HepG2 (cell line): ENCODE measurements around the gene PRKCE. TPM values are rescaled to one million over a fixed set of nuclear protein-coding genes. Genes with fewer than 3 reads are reported as not detected.

Experiments used
- AGO1 ChIP-seq: fragments of 200-400 bp; formaldehyde crosslinking; IDR thresholded peaks from 2 replicates; pipeline ENCODE4 v1.6.1; 2017; ENCODE audit warnings: mild to moderate bottlenecking, low read depth, low read length, moderate library complexity; ENCODE audit not compliant: poor library complexity, severe bottlenecking
- AKAP8 ChIP-seq: sonication (generic); formaldehyde crosslinking; IDR thresholded peaks from 2 replicates; pipeline ENCODE4 v1.5.1; 2020; ENCODE audit warnings: mild to moderate bottlenecking, missing genetic modification reagents
- ATF2 ChIP-seq: sonication (generic); formaldehyde crosslinking; IDR thresholded peaks from 2 replicates; pipeline ENCODE4 v1.4.0; 2020; ENCODE audit warnings: missing genetic modification reagents
- ATF5 ChIP-seq: sonication (generic); formaldehyde crosslinking; IDR thresholded peaks from 2 replicates; pipeline ENCODE4 v1.4.0; 2020; ENCODE audit warnings: mild to moderate bottlenecking, low read depth, missing genetic modification reagents
- CREM ChIP-seq, 2 experiments: sonication (generic) in 1 of 2; formaldehyde crosslinking in 1 of 2; IDR thresholded peaks; 2 replicates each; pipeline versions ENCODE4 v1.4.0 to v1.6.1; 2016 to 2020; ENCODE audit warnings: antibody characterized with exemption in 1 of 2, mild to moderate bottlenecking in 1 of 2, missing genetic modification reagents in 1 of 2
- FOXC1 ChIP-seq: sonication (generic); formaldehyde crosslinking; IDR thresholded peaks from 2 replicates; pipeline ENCODE4 v1.8.0; 2022; ENCODE audit warnings: mild to moderate bottlenecking, missing genetic modification reagents, borderline replicate concordance
- JUND ChIP-seq: sonication (generic); formaldehyde crosslinking; IDR thresholded peaks from 2 replicates; pipeline ENCODE4 v1.8.0; 2022; ENCODE audit warnings: mild to moderate bottlenecking, missing genetic modification reagents
- KLF9 ChIP-seq: IDR thresholded peaks from 2 replicates; pipeline ENCODE4 v1.6.1; 2016; ENCODE audit warnings: low read depth
- PAWR ChIP-seq: sonication (generic); formaldehyde crosslinking; IDR thresholded peaks from 2 replicates; pipeline ENCODE4 v1.4.0; 2020; ENCODE audit warnings: missing genetic modification reagents, mild to moderate bottlenecking, borderline replicate concordance
- POLR2G ChIP-seq: fragments of 200-400 bp; formaldehyde crosslinking; IDR thresholded peaks from 2 replicates; pipeline ENCODE4 v1.6.1; 2018; ENCODE audit warnings: mild to moderate bottlenecking, low read depth, low read length, moderate library complexity
- RBM22 ChIP-seq: fragments of 200-400 bp; formaldehyde crosslinking; optimal IDR thresholded peaks from 2 replicates; pipeline ENCODE3; 2017; ENCODE audit warnings: mild to moderate bottlenecking, low read length, moderate library complexity
- SMARCC2 ChIP-seq: fragments of 450-650 bp; IDR thresholded peaks from 2 replicates; pipeline ENCODE4 v1.6.1; 2017; ENCODE audit warnings: antibody characterized with exemption, mild to moderate bottlenecking
- TARDBP ChIP-seq: sonication (generic); formaldehyde crosslinking; IDR thresholded peaks from 2 replicates; pipeline ENCODE4 v1.8.0; 2022; ENCODE audit warnings: mild to moderate bottlenecking, missing genetic modification reagents
- TEF ChIP-seq: sonication (generic); formaldehyde crosslinking; IDR thresholded peaks from 2 replicates; pipeline ENCODE4 v1.5.0; 2020; ENCODE audit warnings: missing genetic modification reagents
- ZBTB14 ChIP-seq: sonication (generic); formaldehyde crosslinking; IDR thresholded peaks from 2 replicates; pipeline ENCODE4 v1.4.0; 2020; ENCODE audit warnings: missing genetic modification reagents
- ZBTB42 ChIP-seq: sonication (generic); formaldehyde crosslinking; IDR thresholded peaks from 2 replicates; pipeline ENCODE4 v1.5.0; 2020; ENCODE audit warnings: mild to moderate bottlenecking, missing genetic modification reagents
- ZFP90 ChIP-seq: sonication (generic); formaldehyde crosslinking; IDR thresholded peaks from 2 replicates; pipeline ENCODE4 v1.8.0; 2022; ENCODE audit warnings: missing genetic modification reagents, mild to moderate bottlenecking, inconsistent platforms, borderline replicate concordance
- ZFY ChIP-seq: sonication (generic); formaldehyde crosslinking; IDR thresholded peaks from 2 replicates; pipeline ENCODE4 v1.4.0; 2020; ENCODE audit warnings: missing genetic modification reagents
- ZNF121 ChIP-seq: sonication (generic); formaldehyde crosslinking; IDR thresholded peaks from 2 replicates; pipeline ENCODE4 v1.5.0; 2020; ENCODE audit warnings: mild to moderate bottlenecking, missing genetic modification reagents
- ZNF253 ChIP-seq: sonication (generic); formaldehyde crosslinking; IDR thresholded peaks from 2 replicates; pipeline ENCODE4 v1.8.0; 2022; ENCODE audit warnings: mild to moderate bottlenecking, missing genetic modification reagents, borderline replicate concordance
- ZNF317 ChIP-seq: sonication (generic); formaldehyde crosslinking; IDR thresholded peaks from 2 replicates; pipeline ENCODE4 v1.5.0; 2020; ENCODE audit warnings: mild to moderate bottlenecking, missing genetic modification reagents
- ZNF350 ChIP-seq: sonication (generic); formaldehyde crosslinking; IDR thresholded peaks from 2 replicates; pipeline ENCODE4 v1.4.0; 2020; ENCODE audit warnings: mild to moderate bottlenecking, low read depth, missing genetic modification reagents, borderline replicate concordance
- ZNF7 ChIP-seq: IDR thresholded peaks from 2 replicates; pipeline ENCODE4 v1.6.1; 2016; ENCODE audit warnings: missing biosample characterization, missing genetic modification reagents
- polyA plus RNA-seq, 8 experiments: library from polyadenylated mRNA; depleted of rRNA in 3 of 8; stranded (reverse) in 7 of 8; unstranded in 1 of 8; fragments of >200 nt; fragmentation: Illumina TruSeq in 4 of 8; extraction: Trizol in 4 of 8; gene quantifications; 2 replicates each; pipeline versions ENCODE4 v1.2.1 to v1.2.3, GENCODE V29; 2011 to 2016; ENCODE audit warnings: low read depth in 4 of 8, missing spikeins in 1 of 8, mixed read lengths in 1 of 8; ENCODE audit not compliant: insufficient read depth in 1 of 8
- total RNA-seq, 5 experiments: library from RNA; depleted of rRNA; stranded (reverse); fragments of >200 nt; fragmentation: Illumina TruSeq; extraction: Trizol; gene quantifications; 2 replicates each; pipeline ENCODE4 v1.2.3, GENCODE V29; 2016; ENCODE audit warnings: low read depth in 1 of 5
- TF ChIP-seq, protein P1 (sequence below): sonication (generic); formaldehyde crosslinking; IDR thresholded peaks from 2 replicates; pipeline ENCODE4 v1.8.0; 2023; ENCODE audit warnings: mild to moderate bottlenecking, missing genetic modification reagents
- TF ChIP-seq, protein P2 (sequence below): sonication (generic); formaldehyde crosslinking; IDR thresholded peaks from 2 replicates; pipeline ENCODE4 v1.4.0; 2020; ENCODE audit warnings: missing genetic modification reagents

Gene PRKCE
- total and polyA plus RNA-seq, 2 of the 13 experiments (the other 11 are each of a cell fraction or from before 2014, with no cell fraction given), result 1.0 to 3.9 TPM

DNA sequence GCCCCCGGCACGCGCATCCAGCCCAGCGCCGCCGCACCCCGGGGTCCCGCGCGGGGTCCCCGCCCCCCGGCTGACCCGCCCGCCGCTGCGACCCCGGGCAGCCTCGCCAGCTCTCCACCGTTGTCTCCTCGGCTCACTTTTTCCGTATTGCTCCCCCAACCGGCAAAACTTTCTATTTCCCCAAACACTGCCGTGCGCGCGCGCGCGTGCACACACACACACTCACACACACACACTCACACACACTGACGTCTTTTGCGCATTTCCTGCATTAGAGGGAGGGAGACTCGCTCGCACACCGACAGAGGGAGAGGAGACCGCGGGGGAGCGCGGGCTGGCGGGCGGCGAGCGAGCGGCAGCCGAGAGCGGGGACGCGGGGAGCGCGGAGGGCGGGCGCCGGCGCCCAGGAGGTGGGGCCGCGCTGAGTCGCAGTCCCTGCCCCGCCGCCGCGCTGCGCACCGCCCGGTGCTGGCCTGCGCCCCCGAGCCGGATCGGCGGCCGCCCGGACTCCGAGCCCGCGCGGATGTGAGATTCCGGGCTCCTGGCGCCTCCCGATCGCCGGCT, 542 bp upstream of the PRKCE start (continued):
- TF ChIP-seq AKAP8 (CRISPR knock-in tag) (no peak), TARDBP (CRISPR knock-in tag) (peak; percentile 93), ZNF7 (CRISPR knock-in tag) (no peak), ATF2 (peak; percentile 80; the same call in 1 of the 2 replicates), ZFY (CRISPR knock-in tag) (peak; percentile 63), KLF9 (CRISPR knock-in tag) (no peak), ZNF350 (CRISPR knock-in tag) (no peak), CREM (IDR thresholded peaks at IDR 0.05) (peak; percentile 66), CREM (CRISPR knock-in tag; IDR thresholded peaks at IDR 0.05) (0 out of 2 replicates have a peak, but pooled peaks have one; percentile 18), PAWR (CRISPR knock-in tag) (no peak), ZBTB42 (CRISPR knock-in tag) (no peak), TEF (CRISPR knock-in tag) (peak; percentile 67; the same call in 1 of the 2 replicates), FOXC1 (CRISPR knock-in tag) (no peak), ZBTB14 (CRISPR knock-in tag) (peak; percentile 99), ZNF253 (0 out of 2 replicates have a peak, but pooled peaks have one; percentile 62), AGO1 (peak; percentile 56), ZFP90 (CRISPR knock-in tag) (peak; percentile 76; the same call in 1 of the 2 replicates), ZNF121 (CRISPR knock-in tag) (no peak), ATF5 (no peak), ZNF317 (no peak), POLR2G (peak; percentile 75), RBM22 (no peak), SMARCC2 (no peak), JUND (peak; percentile 71; the same call in 1 of the 2 replicates)
- TF ChIP-seq, protein P1, sequence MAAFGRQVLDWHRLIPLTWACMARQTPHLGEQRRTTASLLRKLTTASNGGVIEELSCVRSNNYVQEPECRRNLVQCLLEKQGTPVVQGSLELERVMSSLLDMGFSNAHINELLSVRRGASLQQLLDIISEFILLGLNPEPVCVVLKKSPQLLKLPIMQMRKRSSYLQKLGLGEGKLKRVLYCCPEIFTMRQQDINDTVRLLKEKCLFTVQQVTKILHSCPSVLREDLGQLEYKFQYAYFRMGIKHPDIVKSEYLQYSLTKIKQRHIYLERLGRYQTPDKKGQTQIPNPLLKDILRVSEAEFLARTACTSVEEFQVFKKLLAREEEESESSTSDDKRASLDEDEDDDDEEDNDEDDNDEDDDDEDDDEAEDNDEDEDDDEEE (CRISPR knock-in tag), result no peak
- TF ChIP-seq, protein P2, sequence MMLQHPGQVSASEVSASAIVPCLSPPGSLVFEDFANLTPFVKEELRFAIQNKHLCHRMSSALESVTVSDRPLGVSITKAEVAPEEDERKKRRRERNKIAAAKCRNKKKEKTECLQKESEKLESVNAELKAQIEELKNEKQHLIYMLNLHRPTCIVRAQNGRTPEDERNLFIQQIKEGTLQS (CRISPR knock-in tag), result 0 out of 2 replicates have a peak, but pooled peaks have one; percentile 56
